Midbrain (tissue), 1 donor: ENCODE results near the gene C17orf50.

Source experiments
- DNase-seq: peaks from one replicate; lab custom pipeline; 2025; lab: John Stamatoyannopoulos, UW

The C17orf50 gene

GRCh38 chr17:35788477-35789368 lies 28.0 kb downstream of the C17orf50 start:
- DNase-seq: peak; percentile 38

GRCh38 chr17:35790841-35791240 lies 30.2 kb downstream of the C17orf50 start:
- no peak for DNase-seq

- no peak for DNase-seq
Observed at GRCh38 chr17:35791681-35792350, 31.1 kb downstream of the C17orf50 start.

GRCh38 chr17:35793257-35793656 lies 32.6 kb downstream of the C17orf50 start:
- no peak for DNase-seq

- no peak for DNase-seq
Observed at GRCh38 chr17:35795007-35795870, 34.6 kb downstream of the C17orf50 start, which contains the start of gene MMP28. Gene MMP28 (minus strand): TSS chr17:35795641. CDS start chr17:35795377, 264 bp downstream.

- no peak for DNase-seq
Observed at GRCh38 chr17:35795871-35796265, 35.2 kb downstream of the C17orf50 start.

- DNase-seq: no peak
Observed at GRCh38 chr17:35796942-35797341, 36.3 kb downstream of the C17orf50 start.

- no peak for DNase-seq
Observed at GRCh38 chr17:35797370-35797769, 36.7 kb downstream of the C17orf50 start.

GRCh38 chr17:35797918-35798317 lies 37.2 kb downstream of the C17orf50 start:
- DNase-seq: no peak

- DNase-seq: peak; percentile 76
Observed at GRCh38 chr17:35799942-35800341, 39.3 kb downstream of the C17orf50 start.

- DNase-seq: peak; percentile 79
Observed at GRCh38 chr17:35801583-35802224, 41.0 kb downstream of the C17orf50 start.

GRCh38 chr17:35804658-35805192 lies 44.0 kb downstream of the C17orf50 start:
- peak; percentile 82 for DNase-seq

- no peak for DNase-seq
Observed at GRCh38 chr17:35807371-35808144, 46.9 kb downstream of the C17orf50 start.

GRCh38 chr17:35808240-35808961 lies 47.7 kb downstream of the C17orf50 start:
- DNase-seq: no peak

- peak; percentile 98 for DNase-seq
Observed at GRCh38 chr17:35808962-35809854, 48.5 kb downstream of the C17orf50 start, which contains the start of gene TAF15. Gene TAF15 (plus strand): TSS chr17:35809484. CDS start chr17:35809570, 86 bp downstream.

GRCh38 chr17:35809855-35810461 lies 49.3 kb downstream of the C17orf50 start:
- no peak for DNase-seq

GRCh38 chr17:35811759-35812158 lies 51.1 kb downstream of the C17orf50 start:
- no peak for DNase-seq

- no peak for DNase-seq
Observed at GRCh38 chr17:35812456-35812855, 51.8 kb downstream of the C17orf50 start.
